Activated T-cell treated with anti-CD3 and anti-CD28 coated beads, Interleukin-2, amount 50 U/mL, for 4 hours (primary cell): ENCODE results near the gene LTC4S. TPM values are rescaled to one million over a fixed set of nuclear protein-coding genes. Genes with fewer than 3 reads are reported as not detected.
"Not testable (repeated sequence)": the region's sequence is repeated elsewhere in the genome, so short reads cannot be mapped to it uniquely, and the experiment has no call there.

Experiments
- ATAC-seq, 2 donors: fragments of 200-7000 bp; cut with Tn5 transposase; one replicate each; pipeline ENCODE4 v1.10.0; 2021
- DNase-seq: peaks from one replicate; pipeline ENCODE4 v3.0.0-alpha.2; 2020
- H3K27me3 Mint-ChIP-seq: one replicate; pipeline ENCODE4 v1.8.0; 2021; ENCODE audit warnings: low read depth, mixed read lengths
- H3K36me3 Mint-ChIP-seq: one replicate; pipeline ENCODE4 v1.8.0; 2022; ENCODE audit warnings: mixed read lengths; ENCODE audit not compliant: insufficient read depth
- H3K4me1 Mint-ChIP-seq: one replicate; pipeline ENCODE4 v1.8.0; 2021; ENCODE audit warnings: low read depth, mixed read lengths
- H3K4me3 Mint-ChIP-seq: one replicate; pipeline ENCODE4 v1.8.0; 2021; ENCODE audit warnings: mild to moderate bottlenecking, moderate library complexity, mixed read lengths
- H3K9me3 Mint-ChIP-seq: one replicate; pipeline ENCODE4 v1.8.0; 2021; ENCODE audit warnings: mixed read lengths
- total RNA-seq, 3 donors: library from RNA; stranded (reverse); gene quantifications; one replicate each; pipeline ENCODE4 v1.2.1, GENCODE V29; 2021

The LTC4S gene, protein sequence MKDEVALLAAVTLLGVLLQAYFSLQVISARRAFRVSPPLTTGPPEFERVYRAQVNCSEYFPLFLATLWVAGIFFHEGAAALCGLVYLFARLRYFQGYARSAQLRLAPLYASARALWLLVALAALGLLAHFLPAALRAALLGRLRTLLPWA
- 1 to 10 TPM in 1 of 3 donors, under 1 TPM in 2; 0.37 to 2.3 (median 0.61) TPM for total RNA-seq

DNA sequence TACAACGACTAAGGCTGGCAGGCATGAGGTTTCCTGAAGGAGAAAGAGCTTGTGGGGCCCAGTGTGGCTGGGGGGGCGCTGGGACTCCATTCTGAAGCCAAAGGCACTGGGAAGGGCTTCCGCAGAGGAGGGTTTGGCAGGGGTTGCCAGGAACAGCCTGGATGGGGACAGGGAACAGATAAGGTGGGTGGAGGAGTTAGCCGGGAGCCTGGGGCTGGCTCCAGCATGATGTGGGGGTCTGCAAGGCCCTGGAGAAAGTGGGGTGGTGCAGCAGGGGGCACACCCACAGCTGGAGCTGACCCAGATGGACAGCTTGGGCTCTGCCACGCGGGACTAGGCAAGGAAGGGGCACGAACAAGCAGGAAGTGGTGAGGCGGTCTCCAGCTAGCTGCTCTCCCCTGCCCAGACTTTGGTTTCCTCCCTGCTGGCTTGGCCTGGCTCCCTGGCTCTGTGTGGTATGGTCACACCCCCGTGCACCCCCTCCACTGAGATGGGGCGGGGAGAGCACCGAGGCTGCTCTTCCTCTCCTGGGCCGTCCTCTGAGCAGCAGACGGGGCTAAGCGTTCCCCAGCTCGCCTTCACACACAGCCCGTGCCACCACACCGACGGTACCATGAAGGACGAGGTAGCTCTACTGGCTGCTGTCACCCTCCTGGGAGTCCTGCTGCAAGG, at the start of gene LTC4S:
Gene LTC4S, plus strand, starts transcription at position 519 of the 672 bp plus-strand sequence. Its CDS starts 95 bp downstream, at position 614.
- Mint-ChIP-seq H3K36me3 (no peaks in the 10 kb centered on the region), H3K4me3 (peak within 1 kb of the TSS; percentile 50), H3K4me1 (peaks cover 27% of the 10 kb centered on the region), H3K9me3 (no peaks in the 10 kb centered on the region), H3K27me3 (no peaks in the 10 kb centered on the region)
- DNase-seq = no peak
- ATAC-seq = peak; percentile 16 to 23

DNA sequence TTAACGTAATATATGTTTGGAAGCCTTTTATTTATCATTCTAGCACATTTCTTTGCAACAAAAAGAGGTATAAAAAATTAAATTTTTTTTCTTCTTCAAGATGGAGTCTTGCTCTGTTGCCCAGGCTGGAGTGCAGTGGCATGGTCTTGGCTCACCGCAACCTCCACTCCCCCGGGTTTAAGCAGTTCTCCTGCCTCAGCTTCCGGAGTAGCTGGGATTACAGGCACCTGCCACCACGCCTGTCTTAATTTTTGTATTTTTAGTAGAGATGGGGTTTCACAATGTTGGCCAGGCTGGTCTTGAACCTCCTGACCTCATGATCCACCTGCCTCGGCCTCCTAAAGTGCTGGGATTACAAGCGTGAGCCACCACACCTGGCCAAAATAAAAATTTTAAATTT, 49.7 kb upstream of the LTC4S start:
- not testable (repeated sequence) for H3K9me3 Mint-ChIP-seq, H3K4me3 Mint-ChIP-seq, DNase-seq, ATAC-seq, H3K36me3 Mint-ChIP-seq, H3K27me3 Mint-ChIP-seq
- H3K4me1 Mint-ChIP-seq = peaks cover 28% of the 10 kb centered on the region

DNA sequence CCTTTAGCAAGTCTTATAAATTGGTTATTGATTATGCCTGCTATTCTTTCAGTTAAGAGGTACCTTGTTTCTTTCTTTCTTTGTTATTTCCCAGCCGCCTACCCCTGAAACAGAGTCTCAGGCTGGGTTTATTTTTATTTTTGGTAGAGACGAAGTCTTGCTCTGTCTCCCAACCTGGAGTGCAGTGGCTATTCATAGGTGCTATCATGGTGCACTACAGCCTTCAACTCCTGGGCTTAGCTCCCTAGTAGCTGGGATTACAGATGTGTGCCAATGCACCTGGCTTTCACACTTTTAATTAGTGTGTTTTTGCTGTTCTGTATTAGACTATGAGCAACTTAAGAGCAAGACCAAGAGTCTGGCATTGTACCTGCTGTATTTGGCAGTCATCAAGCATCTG, 46.9 kb upstream of the LTC4S start:
- H3K36me3 Mint-ChIP-seq = peaks cover 10% of the 10 kb centered on the region
- no peaks in the 10 kb centered on the region for H3K9me3 Mint-ChIP-seq
- DNase-seq (no peak), ATAC-seq (no peak)
- H3K4me3 Mint-ChIP-seq = no peak overlapping the region
- H3K4me1 Mint-ChIP-seq = peaks cover 18% of the 10 kb centered on the region
- H3K27me3 Mint-ChIP-seq = no peaks in the 10 kb centered on the region

DNA sequence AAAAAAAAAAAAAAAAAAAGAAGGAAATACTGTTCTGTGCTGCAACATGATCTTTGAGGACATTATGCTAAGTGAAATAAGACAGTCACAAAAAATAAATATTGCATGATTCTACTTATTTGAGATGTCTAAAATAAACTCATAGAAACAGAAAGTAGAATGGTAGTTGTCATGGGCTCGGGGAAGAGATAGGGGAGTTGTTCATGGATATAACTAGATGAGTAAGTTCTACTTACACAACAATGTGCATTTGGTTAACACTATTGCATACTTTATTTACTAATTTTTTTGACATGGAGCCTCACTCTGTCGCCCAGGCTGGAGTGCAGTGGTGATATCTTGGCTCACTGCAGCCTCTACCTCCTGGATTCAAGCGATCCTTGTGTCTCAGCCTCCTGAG, 46.0 kb upstream of the LTC4S start:
- no peaks in the 10 kb centered on the region for H3K27me3 Mint-ChIP-seq
- H3K4me3 Mint-ChIP-seq = no peak overlapping the region
- DNase-seq = no peak
- H3K36me3 Mint-ChIP-seq = peaks cover 10% of the 10 kb centered on the region
- ATAC-seq = peak; percentile 18 to 46
- no peaks in the 10 kb centered on the region for H3K9me3 Mint-ChIP-seq
- H3K4me1 Mint-ChIP-seq = peaks cover 19% of the 10 kb centered on the region

DNA sequence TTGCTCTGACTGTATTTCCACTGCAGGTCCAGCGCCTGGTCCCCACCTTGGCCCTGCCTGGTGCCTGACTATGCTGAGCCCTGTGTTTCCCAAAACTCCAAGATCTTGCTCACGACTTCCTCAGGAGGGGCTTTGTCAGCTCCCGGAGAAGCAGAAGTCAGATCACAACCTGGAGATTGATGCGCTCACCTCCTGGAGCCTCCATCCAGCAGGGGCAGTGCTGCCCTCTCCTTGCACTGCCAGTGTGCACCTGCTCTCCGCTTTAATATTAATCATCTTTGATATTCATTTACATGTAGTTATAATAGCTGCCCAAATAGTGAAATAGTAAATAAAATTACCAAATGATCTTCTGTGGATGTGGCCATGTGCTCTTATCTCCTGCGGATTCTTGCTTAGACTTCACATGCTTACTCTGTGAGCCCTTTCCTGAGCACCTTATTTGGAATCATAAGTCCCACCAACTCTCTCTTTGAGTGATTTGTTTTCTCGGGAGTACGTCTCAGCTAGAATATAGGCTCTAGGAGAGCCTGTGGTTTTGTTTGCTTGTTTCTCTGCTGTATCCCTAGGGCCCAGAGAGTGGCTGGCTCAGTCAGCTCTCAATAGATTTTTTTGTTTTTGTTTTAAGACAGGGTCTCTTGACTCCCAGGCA, 43.8 kb upstream of the LTC4S start:
- Mint-ChIP-seq H3K27me3 (no peaks in the 10 kb centered on the region), H3K36me3 (peaks cover 13% of the 10 kb centered on the region), H3K9me3 (no peaks in the 10 kb centered on the region), H3K4me1 (peaks cover 36% of the 10 kb centered on the region), H3K4me3 (no peak overlapping the region)
- DNase-seq = no peak
- ATAC-seq = no peak

DNA sequence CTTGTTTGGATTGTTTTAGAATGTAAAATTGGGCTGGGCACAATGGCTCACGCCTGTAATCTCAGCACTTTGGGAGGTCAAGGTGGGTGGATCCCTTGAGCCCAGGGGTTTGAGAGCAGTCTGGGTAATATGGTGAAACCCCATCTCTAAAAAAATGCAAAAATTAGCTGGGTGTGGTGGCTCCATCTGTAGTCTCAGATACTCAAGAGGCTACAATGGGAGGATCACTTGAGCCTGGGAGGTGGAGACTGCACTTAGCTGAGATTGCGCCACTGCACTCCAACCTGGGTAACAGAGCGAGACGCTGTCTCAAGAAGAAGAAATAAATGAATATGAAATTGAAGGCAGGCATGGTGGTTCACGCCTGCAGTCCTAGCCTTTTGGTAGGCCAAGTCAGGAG, 39.8 kb upstream of the LTC4S start:
- Mint-ChIP-seq H3K9me3 (no peaks in the 10 kb centered on the region), H3K4me1 (peaks cover 33% of the 10 kb centered on the region), H3K27me3 (no peaks in the 10 kb centered on the region), H3K4me3 (no peak overlapping the region), H3K36me3 (peaks cover 11% of the 10 kb centered on the region)
- DNase-seq (no peak), ATAC-seq (no peak)

DNA sequence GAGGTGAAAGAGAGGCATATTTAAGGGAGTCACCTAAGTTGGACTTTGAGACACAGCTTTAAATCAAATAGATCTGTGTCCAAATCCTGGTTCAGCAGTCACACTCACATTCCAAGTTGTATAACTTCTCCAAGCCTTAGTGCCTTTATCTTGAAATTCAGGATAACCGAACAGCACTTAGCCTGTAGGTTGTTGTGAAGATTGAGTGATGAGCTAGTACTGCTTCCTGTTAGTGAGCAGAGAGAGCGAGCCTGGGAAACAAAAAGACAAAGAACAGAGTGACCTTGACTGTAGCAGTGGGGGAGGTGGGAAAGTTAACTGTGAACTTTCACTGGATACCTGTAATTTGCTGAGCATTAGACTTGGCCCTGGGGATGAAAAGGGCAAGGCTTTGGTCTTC, 38.8 kb upstream of the LTC4S start:
- no peak for DNase-seq
- Mint-ChIP-seq H3K9me3 (no peaks in the 10 kb centered on the region), H3K36me3 (peaks cover 9% of the 10 kb centered on the region), H3K4me3 (no peak overlapping the region), H3K27me3 (no peaks in the 10 kb centered on the region), H3K4me1 (peaks cover 40% of the 10 kb centered on the region)
- peak in 1 of 2 donors; percentile 59 for ATAC-seq

DNA sequence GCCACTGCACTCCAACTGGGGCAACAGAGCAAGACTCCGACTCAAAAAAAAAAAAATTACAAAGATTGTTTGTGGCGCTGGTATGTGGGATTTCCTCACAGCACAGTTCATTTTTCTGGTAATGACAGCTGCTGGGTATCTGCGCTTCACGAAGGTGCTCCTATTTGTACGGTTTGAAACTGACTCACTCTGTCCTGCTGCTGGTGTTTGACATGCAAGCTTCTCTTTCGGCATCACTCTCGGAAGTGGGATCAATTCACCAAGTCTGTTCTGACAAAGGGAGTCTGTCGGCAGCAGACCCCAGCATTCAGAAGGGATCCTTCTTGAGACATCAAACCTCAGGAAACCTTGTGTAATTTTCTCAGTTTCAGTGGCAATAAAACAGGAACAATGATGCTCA, 34.8 kb upstream of the LTC4S start:
- H3K27me3 Mint-ChIP-seq = no peaks in the 10 kb centered on the region
- DNase-seq (no peak), ATAC-seq (peak in 1 of 2 donors; percentile 7)
- peaks cover 3% of the 10 kb centered on the region for H3K36me3 Mint-ChIP-seq
- no peaks in the 10 kb centered on the region for H3K9me3 Mint-ChIP-seq
- no peak overlapping the region for H3K4me3 Mint-ChIP-seq
- H3K4me1 Mint-ChIP-seq = peaks cover 61% of the 10 kb centered on the region

DNA sequence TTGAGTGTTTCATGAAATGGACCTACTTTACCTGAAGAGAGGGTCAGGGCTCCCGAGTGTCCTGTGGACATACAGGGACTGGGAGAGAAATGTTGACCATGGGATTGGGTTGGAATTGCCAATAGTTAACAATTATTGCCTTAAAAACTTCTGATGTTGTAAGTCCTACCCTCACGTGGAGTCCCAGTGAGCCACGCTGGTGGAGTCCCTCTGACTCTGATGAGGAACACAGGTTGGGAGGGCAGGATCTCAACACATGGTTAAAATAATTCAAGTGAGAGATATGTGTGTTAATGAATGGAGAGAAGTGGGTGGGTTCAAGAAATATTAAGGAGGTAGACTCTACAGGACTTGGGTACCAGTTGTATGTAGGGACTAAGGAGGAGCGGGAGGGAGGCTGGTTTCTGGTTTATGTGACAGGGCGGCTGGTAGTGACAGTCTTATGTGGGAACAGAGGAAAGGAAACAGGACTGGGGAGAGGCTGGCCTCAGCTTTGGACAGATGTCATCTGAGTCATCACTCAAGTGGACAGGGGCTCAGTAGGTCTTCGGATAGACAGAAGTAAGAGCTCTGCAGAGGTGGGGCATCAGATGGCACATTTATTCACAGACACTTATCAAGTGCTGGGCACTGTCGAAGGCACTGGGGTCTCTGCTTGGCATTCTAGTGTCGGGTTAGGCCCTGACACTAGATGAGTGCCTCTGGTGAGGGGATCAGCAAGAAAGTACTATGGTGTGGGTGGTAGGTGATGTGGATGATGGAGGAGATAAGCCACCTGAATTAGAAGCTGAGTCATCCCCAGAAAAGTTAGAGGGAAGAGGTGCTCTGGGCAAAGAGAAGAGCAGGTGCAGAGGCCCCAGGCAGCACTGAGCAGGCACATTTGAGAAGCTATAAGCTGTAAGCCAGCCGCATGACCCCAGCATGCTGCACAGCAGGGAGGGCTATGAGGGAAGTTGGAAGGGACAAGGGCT, 33.9 kb upstream of the LTC4S start:
- ATAC-seq (peak; percentile 81), DNase-seq (peak; percentile 11)
- Mint-ChIP-seq H3K36me3 (peaks cover 3% of the 10 kb centered on the region), H3K4me1 (peaks cover 52% of the 10 kb centered on the region), H3K4me3 (peak overlapping the region; percentile 9), H3K27me3 (no peaks in the 10 kb centered on the region), H3K9me3 (no peaks in the 10 kb centered on the region)

DNA sequence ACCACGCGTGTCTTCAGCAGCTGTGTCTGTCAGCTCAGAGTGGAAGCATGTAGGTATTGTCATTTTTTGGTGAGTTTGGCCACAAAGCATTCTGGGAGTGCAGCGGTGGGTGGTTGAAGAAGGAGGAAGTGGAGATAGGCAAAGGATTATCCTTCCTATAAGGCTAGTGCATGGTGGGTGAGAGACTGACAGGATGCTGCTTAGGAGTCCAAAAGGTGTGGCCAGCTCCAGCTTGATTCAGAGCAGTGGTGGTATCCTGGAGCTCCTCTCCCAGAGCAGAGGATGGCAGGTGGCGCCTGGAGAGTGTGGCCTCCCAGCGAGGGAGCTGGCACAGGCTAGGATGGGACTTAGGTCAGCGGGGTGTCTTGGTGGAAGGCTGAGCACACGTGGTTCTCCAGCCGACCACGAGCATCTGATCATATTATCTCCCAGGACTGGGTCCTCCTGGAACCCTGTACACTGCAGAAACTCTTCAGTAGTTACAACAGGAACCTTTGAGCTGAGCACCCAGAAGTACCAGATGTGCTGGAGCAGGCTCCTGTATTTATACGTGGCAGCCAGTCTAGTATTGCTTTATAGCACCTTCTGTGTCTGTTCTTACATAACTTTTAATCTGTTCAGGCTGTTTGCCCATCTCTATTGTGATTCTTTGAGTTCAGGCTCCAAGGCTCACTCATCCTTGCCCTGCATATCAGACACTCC, 31.6 kb upstream of the LTC4S start:
- Mint-ChIP-seq H3K4me1 (peaks cover 46% of the 10 kb centered on the region), H3K27me3 (no peaks in the 10 kb centered on the region)
- DNase-seq = no peak

DNA sequence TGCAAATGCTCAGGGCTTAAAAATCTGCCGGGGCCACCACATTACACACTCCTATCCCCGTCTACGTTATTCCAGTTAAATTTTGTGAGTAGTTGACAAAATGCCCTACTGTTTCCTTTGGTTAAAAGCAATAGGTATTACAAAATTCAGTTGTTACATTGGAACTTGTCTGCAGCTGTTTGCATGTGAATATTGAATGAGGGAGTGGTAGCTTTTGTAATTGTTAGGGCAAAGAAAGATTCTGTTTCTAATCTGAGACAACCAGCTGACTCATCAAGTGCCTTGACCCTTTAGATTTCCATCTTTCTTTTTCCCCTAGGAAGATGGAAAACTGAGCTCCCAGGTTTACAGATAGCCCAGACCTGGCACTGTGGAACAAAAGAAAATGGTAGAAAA, 31.0 kb upstream of the LTC4S start:
- DNase-seq (no peak), ATAC-seq (no peak)
- Mint-ChIP-seq H3K4me3 (no peak overlapping the region), H3K9me3 (no peaks in the 10 kb centered on the region), H3K27me3 (no peaks in the 10 kb centered on the region), H3K36me3 (peaks cover 8% of the 10 kb centered on the region), H3K4me1 (peaks cover 46% of the 10 kb centered on the region)

More for the DNA sequence above, 31.6 kb upstream of the LTC4S start:
- no peak overlapping the region for H3K4me3 Mint-ChIP-seq
- no peaks in the 10 kb centered on the region for H3K9me3 Mint-ChIP-seq
- H3K36me3 Mint-ChIP-seq = peaks cover 8% of the 10 kb centered on the region
- ATAC-seq = peak; percentile 15 to 19

DNA sequence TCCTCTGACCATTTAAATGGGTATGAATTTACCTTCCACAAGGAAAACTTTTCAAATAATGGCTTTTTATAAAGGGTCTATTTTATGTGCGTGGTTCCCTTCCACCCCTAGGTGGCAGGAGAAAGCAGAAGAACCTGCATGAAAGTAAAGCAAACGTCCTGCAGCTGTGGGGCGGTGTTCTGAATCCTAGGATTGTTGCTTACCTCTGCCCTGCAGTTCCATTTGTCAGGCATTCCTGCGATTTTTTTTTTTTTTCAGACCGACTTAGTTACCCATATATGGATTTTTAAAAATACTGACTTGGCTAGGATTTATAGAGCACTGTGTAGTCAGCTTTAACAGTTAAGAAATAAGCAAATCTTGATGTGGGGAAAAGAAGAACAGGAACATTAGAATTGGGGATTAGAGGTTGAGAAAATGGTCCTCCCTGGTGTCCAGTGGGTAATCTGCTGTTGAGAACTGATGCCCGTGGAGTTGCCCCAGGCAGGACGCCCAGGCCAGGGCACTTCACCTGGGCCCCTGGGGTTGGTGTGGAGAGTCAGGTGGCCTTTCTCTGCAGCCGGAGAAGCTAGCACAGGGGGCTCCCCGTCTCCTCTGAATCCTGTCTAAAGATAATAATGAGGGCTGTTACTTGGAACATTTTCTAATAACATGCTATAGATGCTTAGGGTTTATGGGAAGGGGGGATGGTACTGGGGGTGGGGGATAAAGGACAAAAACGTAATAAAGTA, 30.4 kb upstream of the LTC4S start:
- ATAC-seq (peak; percentile 35 to 61), DNase-seq (peak; percentile 28)
- Mint-ChIP-seq H3K4me1 (peaks cover 46% of the 10 kb centered on the region), H3K9me3 (no peaks in the 10 kb centered on the region), H3K27me3 (no peaks in the 10 kb centered on the region), H3K4me3 (no peak overlapping the region), H3K36me3 (peaks cover 9% of the 10 kb centered on the region)

DNA sequence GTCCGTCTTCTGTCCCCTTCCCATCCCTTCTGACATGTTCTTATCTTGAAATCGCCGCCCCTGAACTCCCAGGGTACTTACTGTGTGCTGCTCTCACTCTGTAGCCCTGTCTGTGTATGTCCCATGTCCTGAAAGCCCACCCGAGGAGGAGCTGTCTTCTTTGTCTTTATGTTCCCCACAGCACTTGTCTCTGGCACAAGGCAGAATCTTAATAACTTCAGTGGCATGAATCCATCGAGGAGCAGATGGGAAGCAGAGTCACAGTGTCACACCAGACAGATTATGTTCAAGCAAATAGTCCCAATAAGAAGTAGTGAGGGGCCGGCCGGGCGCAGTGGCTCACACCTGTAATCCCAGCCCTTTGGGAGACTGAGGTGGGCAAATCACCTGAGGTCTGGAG, 29.7 kb upstream of the LTC4S start:
- Mint-ChIP-seq H3K36me3 (peaks cover 15% of the 10 kb centered on the region), H3K27me3 (no peaks in the 10 kb centered on the region), H3K9me3 (no peaks in the 10 kb centered on the region), H3K4me3 (no peak overlapping the region), H3K4me1 (peaks cover 44% of the 10 kb centered on the region)
- ATAC-seq (no peak), DNase-seq (no peak)
